Measurements from ENCODE around the gene THSD8.

Gene THSD8

DNA sequence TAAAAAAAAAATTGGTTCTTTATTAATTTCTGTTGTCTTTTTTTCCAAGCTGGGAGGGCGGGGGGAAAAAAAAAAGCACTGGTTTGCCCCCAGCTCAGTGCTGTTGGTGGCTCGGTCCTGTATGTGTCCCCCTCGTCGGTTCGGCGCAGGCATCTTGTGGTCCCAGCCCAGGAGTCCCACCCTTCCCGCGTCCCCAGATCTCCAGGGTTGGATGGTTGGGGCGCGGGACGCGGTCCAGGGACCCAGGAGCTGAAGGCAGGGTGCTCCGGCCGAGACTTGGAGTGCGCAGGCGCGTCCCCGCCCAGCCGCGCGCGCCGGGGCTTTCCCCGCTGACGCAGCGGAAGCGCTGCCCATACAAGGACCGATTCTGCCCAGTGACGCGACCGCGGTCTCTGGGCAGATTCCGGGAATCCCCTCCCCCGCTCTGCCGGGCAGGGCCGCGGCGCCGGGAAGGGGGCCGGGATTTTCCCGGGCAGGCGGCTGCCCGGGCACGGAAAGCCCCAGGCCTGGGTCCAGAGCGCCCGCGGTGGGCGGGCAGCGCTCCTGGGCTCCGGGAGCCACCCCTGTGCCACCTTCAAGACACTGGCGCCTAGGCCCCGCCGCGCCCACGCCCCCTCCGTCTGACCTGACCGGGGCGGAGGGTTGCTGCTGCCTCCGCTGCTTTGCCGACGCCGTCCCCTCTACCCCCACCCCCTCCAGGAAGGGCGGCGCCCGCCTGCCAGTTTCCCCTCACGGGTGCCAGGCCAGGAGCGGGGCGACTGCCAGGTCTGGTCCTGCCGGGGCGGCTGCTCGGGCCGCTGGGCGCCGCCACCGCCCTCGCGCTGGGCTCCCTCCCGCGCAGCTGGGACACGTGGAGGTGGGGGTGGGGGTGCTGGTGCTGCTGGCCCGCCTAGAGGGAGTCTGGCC lies 8.3 kb upstream of the THSD8 start (continued):
- no peak for TF ChIP-seq ZNF350 (tag by site-specific recombination; IDR thresholded peaks at IDR 0.05)
- TF ChIP-seq ZSCAN23 (tag by site-specific recombination; IDR thresholded peaks at IDR 0.05) = no peak
- no peak for TF ChIP-seq ZNF311 (tag by site-specific recombination; IDR thresholded peaks at IDR 0.05; ENCODE audit: borderline replicate concordance)
- TF ChIP-seq, protein P1, sequence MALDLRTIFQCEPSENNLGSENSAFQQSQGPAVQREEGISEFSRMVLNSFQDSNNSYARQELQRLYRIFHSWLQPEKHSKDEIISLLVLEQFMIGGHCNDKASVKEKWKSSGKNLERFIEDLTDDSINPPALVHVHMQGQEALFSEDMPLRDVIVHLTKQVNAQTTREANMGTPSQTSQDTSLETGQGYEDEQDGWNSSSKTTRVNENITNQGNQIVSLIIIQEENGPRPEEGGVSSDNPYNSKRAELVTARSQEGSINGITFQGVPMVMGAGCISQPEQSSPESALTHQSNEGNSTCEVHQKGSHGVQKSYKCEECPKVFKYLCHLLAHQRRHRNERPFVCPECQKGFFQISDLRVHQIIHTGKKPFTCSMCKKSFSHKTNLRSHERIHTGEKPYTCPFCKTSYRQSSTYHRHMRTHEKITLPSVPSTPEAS (tag by site-specific recombination; IDR thresholded peaks at IDR 0.05) = no peak
- 0 out of 2 replicates have a peak, but pooled peaks have one; percentile 11 for TF ChIP-seq ZFP69B (tag by site-specific recombination; IDR thresholded peaks at IDR 0.05)
- peak; percentile 68; the same call in 1 of the 2 replicates for TF ChIP-seq ZEB2 (tag by site-specific recombination; IDR thresholded peaks at IDR 0.05)
- TF ChIP-seq PRDM2 (tag by site-specific recombination; IDR thresholded peaks at IDR 0.05; ENCODE audit: borderline replicate concordance) = no peak
- no peak for TF ChIP-seq KLF16 (tag by site-specific recombination; IDR thresholded peaks at IDR 0.05)

DNA sequence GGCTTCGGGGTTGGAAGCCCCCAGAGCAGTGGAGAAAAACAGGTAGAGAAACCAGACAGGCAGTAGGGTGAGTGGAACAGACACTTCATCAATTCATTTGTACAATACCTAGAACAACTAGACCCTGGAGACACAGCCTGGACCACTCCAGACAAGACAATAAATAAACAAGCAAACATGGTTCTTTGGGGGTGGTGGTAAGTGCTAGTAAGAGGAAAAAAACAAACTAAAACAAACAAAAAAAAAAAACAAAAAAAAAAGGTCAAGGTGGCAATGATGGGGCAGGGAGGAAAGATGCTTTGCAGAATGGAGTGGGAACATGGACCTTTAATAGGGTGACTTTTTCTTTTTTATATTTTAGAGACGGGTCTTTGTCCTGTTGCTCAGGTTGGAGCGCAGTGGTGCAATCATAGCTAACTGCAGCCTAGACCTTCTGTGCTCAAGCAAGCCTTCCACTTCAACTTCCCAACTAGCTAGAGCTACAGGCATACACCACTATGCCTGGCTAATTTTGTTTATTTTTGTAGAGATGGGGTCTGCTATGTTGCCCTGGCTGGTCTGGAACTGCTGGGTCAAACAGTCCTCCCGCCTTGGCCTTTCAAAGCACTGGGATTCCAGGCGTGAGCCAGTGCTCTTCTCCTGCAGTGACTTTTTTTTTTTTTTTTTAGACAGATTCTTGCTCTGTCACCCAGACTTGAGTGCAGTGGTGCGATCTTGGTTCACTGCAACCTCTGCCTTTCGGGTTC lies 7.5 kb upstream of the THSD8 start:
- Histone ChIP-seq H3K4me1 (ENCODE audit: control insufficient read depth, insufficient read depth, low read length) (peaks cover 13% of the 10 kb centered on the region), H3K36me3 (ENCODE audit: control insufficient read depth in 2 of 2, insufficient read depth in 1 of 2, low read length in 2 of 2) (peaks cover 12 to 14% of the 10 kb centered on the region in 2 experiments; a peak in 2 of 3 replicates), H3K4me3 (ENCODE audit: low read depth, low read length) (peak overlapping the region; percentile 43), H3K27ac (ENCODE audit: extremely low read depth, low read depth, low read length) (no peak overlapping the region), H3K9me3 (ENCODE audit: control insufficient read depth, insufficient read depth, low read depth, low read length) (no peaks in the 10 kb centered on the region)
- ChIA-PET POLR2A (interaction anchor here (0.7 to 2.6 kb wide), 3 partner anchors 16 to 1134 kb away, joined by 3 to 12 read pairs (median 4); no protein-coding TSS in a partner anchor), CTCF (interaction anchor here (0.6 to 16.5 kb wide), 4 partner anchors 17 to 126 kb away, joined by 5 to 386 read pairs (median 140); partner anchors contain the start of gene HOOK2)
- TF ChIP-seq ZNF335 (tag by site-specific recombination; conservative IDR thresholded peaks at IDR 0.05) (peak; percentile 38; the same call in 1 of the 2 replicates), ZNF169 (tag by site-specific recombination; IDR thresholded peaks at IDR 0.05) (no peak), GLIS1 (tag by site-specific recombination; IDR thresholded peaks at IDR 0.05) (0 out of 2 replicates have a peak, but pooled peaks have one; percentile 2), ZNF600 (tag by site-specific recombination; IDR thresholded peaks at IDR 0.05) (no peak; the same call in 1 of the 2 replicates), CTCF (tag by site-specific recombination; IDR thresholded peaks at IDR 0.05) (0 out of 2 replicates have a peak, but pooled peaks have one; percentile 7), KLF17 (tag by site-specific recombination; IDR thresholded peaks at IDR 0.05) (no peak), ZFP37 (tag by site-specific recombination; IDR thresholded peaks at IDR 0.05) (no peak)
- TF ChIP-seq, protein P2, sequence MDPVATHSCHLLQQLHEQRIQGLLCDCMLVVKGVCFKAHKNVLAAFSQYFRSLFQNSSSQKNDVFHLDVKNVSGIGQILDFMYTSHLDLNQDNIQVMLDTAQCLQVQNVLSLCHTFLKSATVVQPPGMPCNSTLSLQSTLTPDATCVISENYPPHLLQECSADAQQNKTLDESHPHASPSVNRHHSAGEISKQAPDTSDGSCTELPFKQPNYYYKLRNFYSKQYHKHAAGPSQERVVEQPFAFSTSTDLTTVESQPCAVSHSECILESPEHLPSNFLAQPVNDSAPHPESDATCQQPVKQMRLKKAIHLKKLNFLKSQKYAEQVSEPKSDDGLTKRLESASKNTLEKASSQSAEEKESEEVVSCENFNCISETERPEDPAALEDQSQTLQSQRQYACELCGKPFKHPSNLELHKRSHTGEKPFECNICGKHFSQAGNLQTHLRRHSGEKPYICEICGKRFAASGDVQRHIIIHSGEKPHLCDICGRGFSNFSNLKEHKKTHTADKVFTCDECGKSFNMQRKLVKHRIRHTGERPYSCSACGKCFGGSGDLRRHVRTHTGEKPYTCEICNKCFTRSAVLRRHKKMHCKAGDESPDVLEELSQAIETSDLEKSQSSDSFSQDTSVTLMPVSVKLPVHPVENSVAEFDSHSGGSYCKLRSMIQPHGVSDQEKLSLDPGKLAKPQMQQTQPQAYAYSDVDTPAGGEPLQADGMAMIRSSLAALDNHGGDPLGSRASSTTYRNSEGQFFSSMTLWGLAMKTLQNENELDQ (tag by site-specific recombination; IDR thresholded peaks at IDR 0.05; ENCODE audit: low read depth) = no peak
- TF ChIP-seq, protein P3, sequence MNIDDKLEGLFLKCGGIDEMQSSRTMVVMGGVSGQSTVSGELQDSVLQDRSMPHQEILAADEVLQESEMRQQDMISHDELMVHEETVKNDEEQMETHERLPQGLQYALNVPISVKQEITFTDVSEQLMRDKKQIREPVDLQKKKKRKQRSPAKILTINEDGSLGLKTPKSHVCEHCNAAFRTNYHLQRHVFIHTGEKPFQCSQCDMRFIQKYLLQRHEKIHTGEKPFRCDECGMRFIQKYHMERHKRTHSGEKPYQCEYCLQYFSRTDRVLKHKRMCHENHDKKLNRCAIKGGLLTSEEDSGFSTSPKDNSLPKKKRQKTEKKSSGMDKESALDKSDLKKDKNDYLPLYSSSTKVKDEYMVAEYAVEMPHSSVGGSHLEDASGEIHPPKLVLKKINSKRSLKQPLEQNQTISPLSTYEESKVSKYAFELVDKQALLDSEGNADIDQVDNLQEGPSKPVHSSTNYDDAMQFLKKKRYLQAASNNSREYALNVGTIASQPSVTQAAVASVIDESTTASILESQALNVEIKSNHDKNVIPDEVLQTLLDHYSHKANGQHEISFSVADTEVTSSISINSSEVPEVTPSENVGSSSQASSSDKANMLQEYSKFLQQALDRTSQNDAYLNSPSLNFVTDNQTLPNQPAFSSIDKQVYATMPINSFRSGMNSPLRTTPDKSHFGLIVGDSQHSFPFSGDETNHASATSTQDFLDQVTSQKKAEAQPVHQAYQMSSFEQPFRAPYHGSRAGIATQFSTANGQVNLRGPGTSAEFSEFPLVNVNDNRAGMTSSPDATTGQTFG (tag by site-specific recombination; IDR thresholded peaks at IDR 0.05; ENCODE audit: borderline replicate concordance) = no peak
